PFSK-1 (cell line): ENCODE measurements around the gene TEKT3.

Experiments
- FOXP2 ChIP-seq: optimal IDR thresholded peaks from 2 replicates; pipeline ENCODE3; 2011; ENCODE audit warnings: borderline replicate concordance, control low read depth, inconsistent platforms; ENCODE audit not compliant: insufficient read depth; ENCODE audit errors: extremely low read length, extremely low read depth
- POLR2AphosphoS5 ChIP-seq: IDR thresholded peaks from 2 replicates; pipeline ENCODE4 v1.6.1; 2012; ENCODE audit warnings: low read depth, mild to moderate bottlenecking, control low read depth, low read length, moderate library complexity
- REST ChIP-seq, 2 experiments: IDR thresholded peaks; 2 replicates each; pipeline versions ENCODE4 v1.6.1 to v1.8.0; 2011 to 2012; ENCODE audit warnings: low read depth in 2 of 2, low read length in 2 of 2, control low read depth in 1 of 2, inconsistent platforms in 1 of 2, mild to moderate bottlenecking in 1 of 2, moderate library complexity in 1 of 2; ENCODE audit not compliant: insufficient read depth in 1 of 2
- SIN3A ChIP-seq: IDR thresholded peaks from 2 replicates; pipeline ENCODE4 v1.6.1; 2012; ENCODE audit warnings: mild to moderate bottlenecking, low read length, moderate library complexity, borderline replicate concordance; ENCODE audit not compliant: insufficient read depth
- TAF1 ChIP-seq: IDR thresholded peaks from 2 replicates; pipeline ENCODE4 v1.6.1; 2012; ENCODE audit warnings: low read length, control low read depth, borderline replicate concordance; ENCODE audit not compliant: insufficient read depth

The TEKT3 gene

GRCh38 chr17:15288859-15289258, 52.5 kb downstream of the TEKT3 start:
- TF ChIP-seq FOXP2 (no peak), POLR2AphosphoS5 (no peak), SIN3A (no peak), REST (IDR thresholded peaks at IDR 0.05; ENCODE audit: insufficient read depth in 1 of 2, low read depth in 2 of 2, low read length in 2 of 2) (no peak), TAF1 (no peak)

- TF ChIP-seq TAF1 (no peak), POLR2AphosphoS5 (no peak), REST (IDR thresholded peaks at IDR 0.05; ENCODE audit: insufficient read depth in 1 of 2, low read depth in 2 of 2, low read length in 2 of 2) (no peak), FOXP2 (no peak), SIN3A (no peak)
These were observed 53.7 kb downstream of the TEKT3 start for GRCh38 chr17:15287538-15288267.

- no peak for TF ChIP-seq REST (IDR thresholded peaks at IDR 0.05; ENCODE audit: insufficient read depth in 1 of 2, low read depth in 2 of 2, low read length in 2 of 2)
These were observed 55.9 kb downstream of the TEKT3 start for GRCh38 chr17:15285466-15285865.

- TF ChIP-seq FOXP2: no peak
- TF ChIP-seq REST (IDR thresholded peaks at IDR 0.05; ENCODE audit: insufficient read depth in 1 of 2, low read depth in 2 of 2, low read length in 2 of 2): no peak
- TF ChIP-seq POLR2AphosphoS5: no peak
- TF ChIP-seq SIN3A: no peak
- no peak for TF ChIP-seq TAF1
These were observed 56.9 kb downstream of the TEKT3 start for GRCh38 chr17:15284537-15284936.

GRCh38 chr17:15284107-15284506, 57.3 kb downstream of the TEKT3 start:
- TF ChIP-seq POLR2AphosphoS5: no peak
- TF ChIP-seq FOXP2: no peak
- TF ChIP-seq SIN3A: no peak
- no peak for TF ChIP-seq REST (IDR thresholded peaks at IDR 0.05; ENCODE audit: insufficient read depth in 1 of 2, low read depth in 2 of 2, low read length in 2 of 2)
- no peak for TF ChIP-seq TAF1
